ENCODE data around the gene PNLIPRP2. TPM values are rescaled to one million over a fixed set of nuclear protein-coding genes. Genes with fewer than 3 reads are reported as not detected.

Gene PNLIPRP2
- total RNA-seq, 3 donors from 2014 or later: 0.46 to 0.56 TPM; not detected in 1

DNA sequence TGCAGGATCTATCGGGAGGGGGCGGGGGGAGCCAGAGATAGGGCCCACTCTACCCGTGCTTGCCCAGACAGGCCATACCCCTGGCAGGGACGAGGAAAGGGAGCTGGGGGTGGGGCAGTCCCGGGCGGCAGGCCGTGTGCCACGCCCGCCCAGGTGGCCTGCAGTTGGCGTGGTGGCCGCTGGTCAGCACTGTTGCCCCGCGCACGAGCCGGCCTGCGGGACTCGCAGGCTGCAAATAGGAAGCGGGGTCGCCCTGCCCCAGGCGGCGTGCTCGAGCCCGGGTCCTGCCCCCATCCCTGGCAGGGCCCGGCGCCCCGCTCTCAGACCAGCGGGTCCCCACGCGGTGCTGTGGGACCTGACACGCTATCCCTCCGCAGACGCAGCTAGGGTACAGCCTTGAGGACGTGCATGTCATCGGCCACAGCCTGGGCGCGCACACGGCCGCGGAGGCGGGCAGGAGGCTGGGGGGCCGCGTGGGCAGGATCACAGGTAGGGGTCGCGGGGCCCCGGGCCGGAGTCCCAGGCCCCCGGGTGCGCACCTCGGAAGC, 6.7 kb downstream of the PNLIPRP2 start:
- Mint-ChIP-seq H3K36me3 (ENCODE audit: insufficient read depth) (no peaks in the 10 kb centered on the region), H3K9me3 (no peaks in the 10 kb centered on the region), H3K27me3 (ENCODE audit: low read depth) (peaks cover 14% of the 10 kb centered on the region), H3K4me1 (ENCODE audit: low read depth) (no peaks in the 10 kb centered on the region), H3K4me3 (no peak overlapping the region)
- no peak for DNase-seq
- no peak for ATAC-seq

DNA sequence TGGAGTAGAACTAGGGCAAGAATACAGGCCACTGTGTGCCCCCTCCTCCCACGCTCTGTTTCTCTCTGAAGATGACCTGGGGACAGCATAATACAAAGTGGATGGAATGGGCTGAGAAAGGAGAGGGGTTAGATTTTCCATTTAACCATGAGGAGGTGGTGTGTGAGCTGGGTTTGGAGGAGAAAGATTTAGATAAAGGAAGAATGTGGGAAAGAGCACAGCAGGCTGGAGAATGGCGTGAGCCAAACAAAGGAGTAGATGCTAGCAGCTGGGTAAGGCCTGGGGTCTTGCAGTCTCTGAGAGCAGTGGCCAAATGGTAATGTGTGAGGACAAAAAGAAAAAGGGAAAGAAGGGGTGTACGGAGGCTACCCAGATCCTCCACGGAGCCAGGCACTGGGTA, 8.6 kb downstream of the PNLIPRP2 start:
- H3K9me3 Mint-ChIP-seq: no peaks in the 10 kb centered on the region
- no peaks in the 10 kb centered on the region for H3K36me3 Mint-ChIP-seq (ENCODE audit: insufficient read depth)
- ATAC-seq: no peak
- H3K27me3 Mint-ChIP-seq (ENCODE audit: low read depth): peaks cover 15% of the 10 kb centered on the region
- no peak overlapping the region for H3K4me3 Mint-ChIP-seq
- H3K4me1 Mint-ChIP-seq (ENCODE audit: low read depth): no peaks in the 10 kb centered on the region
- no peak for DNase-seq

DNA sequence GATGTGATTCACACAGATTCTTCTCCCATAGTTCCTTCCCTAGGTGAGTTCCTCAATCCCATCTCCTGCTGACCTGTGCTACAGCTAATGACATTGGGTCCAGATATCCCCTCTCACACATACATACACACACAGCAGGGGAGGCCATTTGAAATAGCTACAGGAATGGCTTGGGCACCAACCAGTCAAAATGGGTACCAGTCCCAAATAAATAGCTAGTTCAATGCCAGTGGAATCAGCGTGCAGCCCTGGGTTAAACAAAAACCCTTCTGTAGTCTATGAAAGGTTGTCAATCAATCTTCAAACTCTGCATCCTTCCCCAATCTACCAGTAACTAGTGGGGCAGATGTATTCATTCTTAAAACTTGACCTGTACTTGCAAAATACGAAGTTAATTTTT, 9.3 kb downstream of the PNLIPRP2 start:
- H3K27me3 Mint-ChIP-seq (ENCODE audit: low read depth): peaks cover 15% of the 10 kb centered on the region
- DNase-seq (no peak), ATAC-seq (no peak)
- H3K4me3 Mint-ChIP-seq: no peak overlapping the region
- no peaks in the 10 kb centered on the region for H3K4me1 Mint-ChIP-seq (ENCODE audit: low read depth)
- no peaks in the 10 kb centered on the region for H3K9me3 Mint-ChIP-seq
- H3K36me3 Mint-ChIP-seq (ENCODE audit: insufficient read depth): no peaks in the 10 kb centered on the region

DNA sequence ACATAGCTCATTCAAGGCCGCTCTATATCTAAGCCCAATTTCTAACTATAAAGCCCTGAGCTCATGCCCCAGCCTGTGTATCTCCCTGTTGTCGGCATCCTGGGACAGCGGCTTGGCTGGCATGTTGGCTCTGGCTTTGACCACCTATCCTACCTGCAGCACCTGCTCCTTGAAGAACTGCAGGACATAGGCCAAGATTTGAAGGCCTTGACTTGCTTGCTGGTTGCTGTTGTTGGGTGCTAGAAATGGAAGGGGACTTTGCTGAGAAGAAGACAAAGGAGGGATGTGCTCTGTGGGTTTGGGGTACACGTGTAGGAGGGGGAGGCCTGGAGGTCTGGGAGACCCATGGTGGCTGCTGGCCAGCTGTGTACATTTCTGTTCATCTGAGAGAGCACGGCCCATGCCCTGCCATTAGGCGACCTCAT, 11.1 kb downstream of the PNLIPRP2 start:
- DNase-seq (no peak), ATAC-seq (no peak)
- Mint-ChIP-seq H3K4me3 (no peak overlapping the region), H3K9me3 (no peaks in the 10 kb centered on the region), H3K4me1 (ENCODE audit: low read depth) (no peaks in the 10 kb centered on the region), H3K27me3 (ENCODE audit: low read depth) (peaks cover 5% of the 10 kb centered on the region), H3K36me3 (ENCODE audit: insufficient read depth) (no peaks in the 10 kb centered on the region)

DNA sequence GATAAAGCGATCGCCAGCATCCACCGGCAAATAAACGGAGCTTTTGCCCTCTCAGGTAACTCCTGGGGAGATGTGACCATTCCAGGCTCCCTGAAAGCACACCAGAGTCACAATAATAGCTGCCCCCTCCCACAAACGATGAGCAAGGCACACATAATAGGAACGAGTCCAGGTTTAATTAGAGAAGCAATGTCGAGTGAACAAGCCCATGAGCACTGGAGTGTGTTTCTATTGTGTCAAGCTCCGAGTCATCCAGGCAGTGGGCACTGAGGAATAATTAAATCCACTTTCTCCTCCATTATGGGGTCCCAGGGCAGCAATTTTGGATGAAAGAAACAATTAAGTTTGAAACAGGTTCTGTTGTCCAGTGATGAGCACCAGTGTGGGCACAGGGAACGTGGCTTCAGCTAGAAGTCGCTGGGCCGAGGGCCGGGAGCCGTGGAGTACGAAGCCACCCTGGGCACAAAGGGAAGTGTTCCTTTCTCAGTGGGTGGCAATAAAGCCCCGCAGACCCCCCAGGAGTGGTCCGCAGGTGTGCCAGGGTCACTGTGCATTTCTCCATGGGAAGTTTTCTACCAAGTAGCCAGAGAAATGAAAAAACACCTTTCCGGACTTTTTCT, 12.0 kb downstream of the PNLIPRP2 start:
- Mint-ChIP-seq H3K4me1 (ENCODE audit: low read depth) (no peaks in the 10 kb centered on the region), H3K4me3 (no peak overlapping the region), H3K36me3 (ENCODE audit: insufficient read depth) (no peaks in the 10 kb centered on the region), H3K27me3 (ENCODE audit: low read depth) (peaks cover 1% of the 10 kb centered on the region), H3K9me3 (no peaks in the 10 kb centered on the region)
- ATAC-seq (no peak), DNase-seq (no peak)

DNA sequence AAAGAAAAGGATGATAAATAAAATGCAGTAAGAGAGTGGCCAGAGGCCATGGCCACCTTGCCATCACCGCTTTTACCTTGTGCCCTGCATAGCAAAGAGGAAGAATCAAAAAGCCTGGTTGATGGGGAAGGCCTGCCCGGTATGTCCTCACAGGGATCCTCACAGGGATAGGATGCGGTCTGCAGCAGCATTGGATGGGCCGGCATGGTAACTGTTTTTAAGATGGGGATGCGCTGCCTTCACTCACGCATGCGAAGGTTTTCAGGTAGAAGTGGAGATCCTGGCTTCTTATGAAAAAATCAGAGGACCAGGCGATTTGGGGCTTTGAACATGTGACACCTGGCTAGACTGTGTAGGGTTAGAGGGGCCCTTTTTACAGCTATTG, 12.5 kb downstream of the PNLIPRP2 start:
- Mint-ChIP-seq H3K4me1 (ENCODE audit: low read depth) (no peaks in the 10 kb centered on the region), H3K27me3 (ENCODE audit: low read depth) (peaks cover 1% of the 10 kb centered on the region), H3K9me3 (no peaks in the 10 kb centered on the region), H3K36me3 (ENCODE audit: insufficient read depth) (no peaks in the 10 kb centered on the region), H3K4me3 (no peak overlapping the region)
- no peak for DNase-seq
- ATAC-seq: no peak

DNA sequence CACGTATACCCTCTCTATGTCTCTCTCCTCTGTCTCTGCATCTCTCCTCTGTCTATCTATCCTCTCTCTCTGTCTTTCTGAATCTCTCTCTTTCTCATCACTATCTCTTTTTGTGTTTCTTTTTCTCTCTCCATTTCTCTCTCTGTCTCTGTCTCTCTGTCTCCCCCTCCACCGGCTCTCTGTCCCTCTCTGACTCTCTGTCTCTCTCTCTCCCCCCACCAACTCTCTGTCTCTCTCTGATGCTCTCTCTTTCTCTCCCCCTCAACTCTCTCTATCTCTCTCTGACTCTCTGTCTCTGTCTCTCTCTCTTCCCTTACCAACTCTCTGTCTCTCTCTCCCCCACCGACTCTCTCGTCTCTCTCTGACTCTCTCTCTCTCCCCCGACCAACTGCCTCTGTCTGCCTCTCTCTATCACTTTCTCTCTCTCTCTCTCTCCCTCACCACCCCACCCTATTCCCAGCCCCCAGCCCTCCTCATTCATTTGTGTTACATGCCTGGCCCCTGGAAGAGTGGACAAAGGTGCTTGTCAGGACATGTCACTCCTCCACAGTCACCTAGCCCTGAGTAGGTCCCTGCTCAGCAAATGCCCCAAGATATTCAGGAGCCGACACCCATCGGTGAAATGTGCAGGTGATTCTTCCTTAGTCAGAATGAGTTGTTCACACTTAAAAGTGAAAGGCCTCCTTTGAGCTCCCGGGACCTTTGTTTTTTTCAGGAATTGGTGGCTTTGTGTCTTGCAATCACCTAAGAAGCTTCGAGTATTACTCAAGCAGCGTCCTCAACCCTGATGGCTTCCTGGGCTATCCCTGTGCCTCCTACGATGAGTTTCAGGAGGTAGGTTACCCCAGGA, 13.6 kb downstream of the PNLIPRP2 start:
- H3K4me1 Mint-ChIP-seq (ENCODE audit: low read depth): no peaks in the 10 kb centered on the region
- H3K9me3 Mint-ChIP-seq: no peaks in the 10 kb centered on the region
- H3K36me3 Mint-ChIP-seq (ENCODE audit: insufficient read depth): no peaks in the 10 kb centered on the region
- no peak overlapping the region for H3K4me3 Mint-ChIP-seq
- DNase-seq (no peak), ATAC-seq (no peak)
- H3K27me3 Mint-ChIP-seq (ENCODE audit: low read depth): peaks cover 1% of the 10 kb centered on the region

DNA sequence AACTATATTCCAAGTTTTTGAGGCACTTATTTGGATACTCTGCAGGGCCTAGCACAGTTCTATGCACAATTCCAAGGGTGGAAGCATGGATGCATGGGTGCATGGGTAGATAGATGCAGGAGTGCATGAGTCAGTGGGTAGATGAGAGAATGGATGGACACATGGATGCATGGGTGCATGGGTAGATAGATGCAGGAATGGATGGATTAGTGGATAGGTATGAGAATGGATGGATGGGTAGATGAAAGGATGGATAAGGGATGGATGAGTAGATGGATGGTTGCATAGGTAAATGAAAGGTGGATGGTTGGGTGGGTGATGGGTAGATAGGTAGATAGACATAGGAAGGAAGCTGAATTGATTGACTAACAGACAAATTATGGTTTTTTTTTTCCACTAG, 15.6 kb downstream of the PNLIPRP2 start:
- Mint-ChIP-seq H3K27me3 (ENCODE audit: low read depth) (peaks cover 1% of the 10 kb centered on the region), H3K9me3 (no peaks in the 10 kb centered on the region), H3K36me3 (ENCODE audit: insufficient read depth) (no peaks in the 10 kb centered on the region), H3K4me1 (ENCODE audit: low read depth) (no peaks in the 10 kb centered on the region), H3K4me3 (no peak overlapping the region)
- ATAC-seq (no peak), DNase-seq (no peak)

DNA sequence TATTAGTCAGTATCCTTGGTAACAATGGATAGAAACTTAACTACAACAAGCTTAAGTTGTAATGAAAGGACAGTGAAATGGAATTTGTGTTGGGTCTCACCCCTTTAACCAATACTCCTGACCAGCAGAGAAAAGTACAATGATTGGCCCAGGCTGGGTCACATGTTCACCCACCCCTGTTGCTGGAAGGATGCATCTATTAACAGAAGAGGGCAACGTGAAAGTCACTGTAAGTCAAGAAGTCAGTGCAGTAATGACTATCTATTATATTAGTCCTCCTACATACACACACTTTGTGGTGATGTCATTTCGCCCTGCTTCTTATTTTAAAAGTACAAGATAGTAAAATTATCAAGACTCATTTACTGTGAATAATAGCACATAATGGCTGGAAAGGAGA, 16.2 kb downstream of the PNLIPRP2 start:
- Mint-ChIP-seq H3K4me1 (ENCODE audit: low read depth) (no peaks in the 10 kb centered on the region), H3K4me3 (no peak overlapping the region), H3K27me3 (ENCODE audit: low read depth) (peaks cover 1% of the 10 kb centered on the region), H3K36me3 (ENCODE audit: insufficient read depth) (no peaks in the 10 kb centered on the region), H3K9me3 (no peaks in the 10 kb centered on the region)
- ATAC-seq: no peak
- no peak for DNase-seq

DNA sequence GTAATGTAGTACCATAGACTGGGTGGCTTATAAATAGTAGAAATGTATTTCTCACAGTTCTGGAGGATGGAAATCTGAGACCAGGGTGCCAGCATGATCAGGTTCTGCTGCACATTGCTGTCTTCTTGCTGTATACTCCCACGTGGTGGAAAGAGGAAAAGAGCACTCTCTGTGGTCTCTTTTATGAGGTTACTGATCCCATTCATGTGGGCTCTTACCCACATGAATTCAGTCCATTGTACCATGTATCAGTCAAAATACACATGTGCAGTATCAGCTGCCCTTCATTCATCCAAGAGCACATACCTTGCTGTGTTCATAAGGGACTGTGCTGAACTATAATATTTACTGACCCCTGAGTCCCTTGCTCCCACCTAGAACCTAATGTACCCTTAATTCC, 17.1 kb downstream of the PNLIPRP2 start:
- Mint-ChIP-seq H3K27me3 (ENCODE audit: low read depth) (peaks cover 6% of the 10 kb centered on the region), H3K36me3 (ENCODE audit: insufficient read depth) (no peaks in the 10 kb centered on the region), H3K4me3 (no peak overlapping the region), H3K4me1 (ENCODE audit: low read depth) (no peaks in the 10 kb centered on the region), H3K9me3 (no peaks in the 10 kb centered on the region)
- no peak for DNase-seq
- ATAC-seq: peak; percentile 71 to 73

DNA sequence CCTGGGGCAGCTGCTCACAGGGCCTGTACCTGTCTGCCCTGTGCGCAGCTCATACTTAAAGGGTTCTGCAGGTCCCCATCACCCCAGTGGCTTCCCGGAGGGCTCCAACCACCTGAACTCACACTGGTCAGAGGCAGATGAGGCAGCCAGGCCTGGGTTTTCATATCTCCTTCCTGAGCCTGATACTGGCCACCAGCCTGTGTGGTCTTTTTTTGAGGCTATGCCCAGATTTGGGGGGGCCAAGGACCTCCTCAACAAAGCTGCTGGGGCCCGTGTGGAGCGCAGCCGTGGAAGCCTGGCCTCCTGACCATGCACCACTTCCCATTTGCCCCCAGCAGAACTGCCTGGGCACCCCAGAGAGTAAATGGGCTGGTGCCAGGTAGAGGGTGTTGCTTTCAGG, 25.7 kb downstream of the PNLIPRP2 start:
- Mint-ChIP-seq H3K36me3 (ENCODE audit: insufficient read depth) (no peaks in the 10 kb centered on the region), H3K27me3 (ENCODE audit: low read depth) (peaks cover 11% of the 10 kb centered on the region), H3K4me1 (ENCODE audit: low read depth) (no peaks in the 10 kb centered on the region), H3K9me3 (peaks cover 12% of the 10 kb centered on the region), H3K4me3 (no peak overlapping the region)
- ATAC-seq: no peak
- no peak for DNase-seq

DNA sequence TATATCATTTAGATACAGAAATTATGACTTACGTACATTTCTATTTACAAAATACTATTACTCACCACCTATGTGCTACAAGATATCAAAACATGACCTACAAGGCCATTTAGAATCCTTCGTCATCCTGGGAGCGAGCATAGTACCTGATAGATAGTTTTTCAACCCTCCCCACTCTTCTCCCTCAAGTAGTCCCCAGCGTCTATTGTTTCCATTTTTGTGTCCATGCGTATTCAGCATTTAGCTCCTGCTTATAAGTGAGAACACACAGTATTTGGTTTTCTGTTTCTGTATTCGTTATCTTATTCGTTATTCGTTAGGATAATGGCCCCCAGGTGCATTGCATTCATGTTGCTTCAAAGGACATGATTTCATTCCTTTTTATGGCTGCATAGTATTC, 28.1 kb downstream of the PNLIPRP2 start:
- H3K27me3 Mint-ChIP-seq (ENCODE audit: low read depth): peaks cover 8% of the 10 kb centered on the region
- H3K9me3 Mint-ChIP-seq: peaks cover 16% of the 10 kb centered on the region
- no peak for ATAC-seq
- H3K4me1 Mint-ChIP-seq (ENCODE audit: low read depth): no peaks in the 10 kb centered on the region
- no peaks in the 10 kb centered on the region for H3K36me3 Mint-ChIP-seq (ENCODE audit: insufficient read depth)
- no peak for DNase-seq
- H3K4me3 Mint-ChIP-seq: no peak overlapping the region

DNA sequence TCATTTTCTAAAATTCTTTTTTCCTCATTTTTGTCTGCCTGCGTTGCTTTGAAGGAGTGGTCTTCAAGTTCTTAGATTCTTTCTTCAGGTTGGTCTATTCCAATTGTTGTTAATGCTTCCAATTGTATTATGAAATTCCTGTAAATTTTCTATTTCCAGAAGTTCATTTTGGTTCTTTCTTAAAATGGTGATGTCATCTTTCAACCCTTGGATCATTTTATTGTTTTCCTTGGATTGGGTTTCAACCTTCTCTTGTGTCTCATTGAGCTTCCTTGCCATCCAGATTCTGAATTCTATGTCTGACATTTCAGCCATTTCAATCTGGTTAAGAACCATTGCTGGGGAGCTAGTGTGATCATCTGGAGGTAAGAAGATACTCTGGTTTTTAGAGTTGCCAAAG, 33.1 kb downstream of the PNLIPRP2 start:
- no peaks in the 10 kb centered on the region for H3K4me1 Mint-ChIP-seq (ENCODE audit: low read depth)
- no peak for DNase-seq
- no peak overlapping the region for H3K4me3 Mint-ChIP-seq
- peaks cover 15% of the 10 kb centered on the region for H3K27me3 Mint-ChIP-seq (ENCODE audit: low read depth)
- H3K36me3 Mint-ChIP-seq (ENCODE audit: insufficient read depth): no peaks in the 10 kb centered on the region
- no peak for ATAC-seq
- H3K9me3 Mint-ChIP-seq: peaks cover 15% of the 10 kb centered on the region

DNA sequence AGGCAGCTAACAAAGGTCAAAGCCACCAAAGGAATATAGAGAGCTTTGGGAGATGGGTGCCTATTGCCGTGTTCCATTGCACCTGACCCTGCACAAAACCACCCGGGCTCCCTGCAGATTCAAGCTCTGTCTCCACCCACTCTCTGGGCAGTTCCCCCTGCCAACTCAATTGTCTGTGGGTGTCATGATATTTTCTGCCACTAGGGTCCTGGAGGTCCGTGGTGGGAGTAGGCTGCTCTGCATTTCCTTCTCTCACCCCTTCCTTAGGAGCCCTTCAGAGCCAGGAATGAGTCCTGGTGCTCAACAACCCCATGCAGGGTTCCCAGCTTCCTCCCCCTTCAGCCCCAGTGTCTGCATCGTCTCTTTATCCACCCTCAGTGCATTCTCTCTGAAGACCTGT, 34.1 kb downstream of the PNLIPRP2 start:
- no peak for DNase-seq
- H3K36me3 Mint-ChIP-seq (ENCODE audit: insufficient read depth): no peaks in the 10 kb centered on the region
- no peak for ATAC-seq
- peaks cover 8% of the 10 kb centered on the region for H3K9me3 Mint-ChIP-seq
- peaks cover 15% of the 10 kb centered on the region for H3K27me3 Mint-ChIP-seq (ENCODE audit: low read depth)
- no peak overlapping the region for H3K4me3 Mint-ChIP-seq
- H3K4me1 Mint-ChIP-seq (ENCODE audit: low read depth): no peaks in the 10 kb centered on the region

DNA sequence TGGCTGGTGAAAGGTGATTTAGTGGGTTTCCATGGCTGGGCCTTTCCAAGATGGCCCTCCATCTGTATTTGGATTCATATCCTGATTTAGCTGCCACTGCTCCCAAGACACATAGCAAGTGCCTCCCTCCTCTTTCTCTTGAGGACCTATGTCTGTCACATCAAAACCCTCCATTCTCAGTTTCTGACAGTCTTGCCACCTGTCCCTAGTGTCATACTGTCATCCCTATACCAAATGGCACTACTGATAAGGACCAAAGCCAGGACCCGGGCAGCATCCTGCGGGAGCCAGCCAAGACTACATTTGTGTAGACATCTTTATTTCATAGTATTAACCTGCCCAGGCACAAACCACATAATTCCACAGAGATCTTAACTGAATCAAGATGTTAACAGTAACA, 34.8 kb downstream of the PNLIPRP2 start:
- H3K4me3 Mint-ChIP-seq: no peak overlapping the region

More for the DNA sequence above, 34.8 kb downstream of the PNLIPRP2 start:
- DNase-seq (no peak), ATAC-seq (no peak)
- H3K4me1 Mint-ChIP-seq (ENCODE audit: low read depth): no peaks in the 10 kb centered on the region
- H3K36me3 Mint-ChIP-seq (ENCODE audit: insufficient read depth): no peaks in the 10 kb centered on the region
- H3K27me3 Mint-ChIP-seq (ENCODE audit: low read depth): peaks cover 15% of the 10 kb centered on the region
- peaks cover 8% of the 10 kb centered on the region for H3K9me3 Mint-ChIP-seq

Data from activated T-cell treated with anti-CD3 and anti-CD28 coated beads, Interleukin-2, amount 50 U/mL, for 4 hours (primary cell).